BE2C (cell line): ENCODE measurements around the gene CFAP46.

ENCODE experiments used
- DNase-seq: peaks from one replicate; pipeline ENCODE4 v3.0.0-alpha.2; 2020
- H3K27me3 ChIP-seq: fragments of 250-450 bp; sonication (Bioruptor Pico); 2 replicates; pipeline ENCODE4 v1.5.1; 2020; ENCODE audit warnings: mild to moderate bottlenecking
- H3K36me3 ChIP-seq: fragments of 250-450 bp; sonication (Bioruptor Pico); 2 replicates; pipeline ENCODE4 v1.5.1; 2020; ENCODE audit warnings: mild to moderate bottlenecking
- H3K4me1 ChIP-seq: fragments of 250-450 bp; sonication (Bioruptor Pico); 2 replicates; pipeline ENCODE4 v1.5.1; 2020
- H3K4me3 ChIP-seq: 2 replicates; pipeline ENCODE4 v1.5.1; 2011; ENCODE audit warnings: low read depth, low read length
- H3K9me3 ChIP-seq: fragments of 250-450 bp; sonication (Bioruptor Pico); 2 replicates; pipeline ENCODE4 v1.5.1; 2020
- CTCF ChIP-seq: IDR thresholded peaks from 2 replicates; pipeline ENCODE4 v1.5.1; 2012; ENCODE audit warnings: mild to moderate bottlenecking, low read depth, low read length

Gene CFAP46

DNA sequence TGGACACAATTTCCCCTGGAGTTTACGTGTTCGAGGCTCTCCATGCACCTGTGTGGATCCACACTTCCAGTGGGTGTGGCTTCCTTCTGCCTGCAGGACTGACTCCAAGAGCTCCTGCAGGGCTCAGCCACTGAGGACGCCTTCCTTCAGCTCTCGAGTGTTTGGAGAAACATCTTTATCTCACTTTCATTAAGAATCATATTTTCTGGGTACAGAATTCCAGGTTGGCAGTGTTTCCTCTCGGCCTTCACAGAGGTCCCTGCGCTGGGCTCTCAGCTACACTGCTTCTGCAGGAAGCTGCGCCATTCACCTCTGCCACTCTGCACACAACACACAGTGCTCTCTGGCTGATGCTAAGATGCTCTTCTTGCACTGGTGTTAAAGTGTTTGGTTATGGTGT, 86.5 kb downstream of the CFAP46 start:
- H3K4me1 ChIP-seq = no peaks in the 10 kb centered on the region
- H3K9me3 ChIP-seq = no peaks in the 10 kb centered on the region
- no peak overlapping the region for H3K4me3 ChIP-seq
- H3K36me3 ChIP-seq = no peaks in the 10 kb centered on the region
- H3K27me3 ChIP-seq = peaks cover 31% of the 10 kb centered on the region
- no peak for TF ChIP-seq CTCF
- DNase-seq = no peak

DNA sequence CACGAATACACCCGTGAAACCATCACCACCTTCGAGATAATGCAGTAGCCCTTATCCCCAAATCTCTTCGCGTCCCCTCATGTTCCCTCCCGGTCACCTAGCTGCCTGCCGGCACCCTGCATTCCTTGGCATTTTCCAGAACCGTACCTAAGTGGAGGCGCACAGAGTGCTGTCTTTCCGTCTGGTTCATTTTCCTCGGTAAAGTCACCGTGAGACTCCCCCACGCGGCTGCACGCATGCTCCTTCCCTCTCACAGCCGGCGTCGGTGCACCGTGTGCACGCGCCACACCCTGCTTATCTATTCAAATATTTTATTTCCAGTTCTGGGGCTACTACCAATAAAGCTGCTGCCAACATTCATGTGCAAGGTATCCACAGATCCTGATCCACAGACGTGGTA, 90.9 kb downstream of the CFAP46 start:
- no peaks in the 10 kb centered on the region for H3K4me1 ChIP-seq

DNA sequence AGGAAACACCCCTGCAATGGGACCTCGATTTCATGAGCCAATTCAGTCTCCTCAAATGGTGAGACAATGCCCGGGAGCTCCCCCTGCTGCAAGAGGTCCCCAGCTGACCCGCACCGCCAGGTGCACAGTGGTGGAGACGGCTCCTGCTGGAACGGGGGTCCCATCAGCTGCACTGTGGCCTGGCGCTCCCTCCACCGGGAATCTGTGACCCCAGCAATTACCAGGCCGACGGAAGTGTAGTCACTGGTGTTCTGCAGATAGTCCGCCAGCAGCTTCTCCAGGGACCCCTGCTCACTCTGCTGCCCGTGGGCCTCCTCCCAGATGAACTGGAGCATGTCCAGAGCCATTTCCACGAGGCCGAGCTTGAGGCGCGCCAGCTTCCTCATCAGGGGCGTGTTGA, 91.5 kb downstream of the CFAP46 start:
- H3K27me3 ChIP-seq = peaks cover 59% of the 10 kb centered on the region

More for the DNA sequence above, 90.9 kb downstream of the CFAP46 start:
- no peak overlapping the region for H3K4me3 ChIP-seq
- H3K27me3 ChIP-seq = peaks cover 62% of the 10 kb centered on the region
- H3K9me3 ChIP-seq = no peaks in the 10 kb centered on the region
- no peak for DNase-seq
- no peaks in the 10 kb centered on the region for H3K36me3 ChIP-seq
- no peak for TF ChIP-seq CTCF

DNA sequence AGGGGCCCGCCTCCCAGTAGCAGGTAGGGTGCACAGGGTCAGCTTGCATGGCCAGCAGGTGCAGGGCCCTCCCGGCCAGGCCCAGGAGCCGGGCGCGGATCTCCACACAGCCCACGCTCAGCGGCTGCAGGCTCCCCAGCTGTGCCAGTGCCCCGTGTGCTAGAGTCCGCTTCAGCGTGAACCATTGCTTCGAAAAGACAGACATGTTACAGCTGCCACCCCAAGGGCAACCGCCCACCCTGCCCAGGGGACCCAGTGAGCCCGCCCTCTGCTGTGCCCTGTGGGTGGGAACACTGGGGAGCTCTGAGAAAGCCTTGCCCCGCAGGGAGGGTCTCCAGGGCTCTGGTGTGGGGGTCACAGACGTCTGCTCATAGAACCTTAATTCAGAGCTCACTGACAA, 92.1 kb downstream of the CFAP46 start:
- no peak for TF ChIP-seq CTCF
- no peaks in the 10 kb centered on the region for H3K36me3 ChIP-seq
- H3K4me1 ChIP-seq = no peaks in the 10 kb centered on the region
- H3K4me3 ChIP-seq = no peak overlapping the region
- no peak for DNase-seq
- no peaks in the 10 kb centered on the region for H3K9me3 ChIP-seq
- peaks cover 55% of the 10 kb centered on the region for H3K27me3 ChIP-seq

More for the DNA sequence above, 91.5 kb downstream of the CFAP46 start:
- Histone ChIP-seq H3K4me1 (no peaks in the 10 kb centered on the region), H3K4me3 (no peak overlapping the region), H3K9me3 (no peaks in the 10 kb centered on the region), H3K36me3 (no peaks in the 10 kb centered on the region)
- DNase-seq = no peak
- TF ChIP-seq CTCF = no peak

DNA sequence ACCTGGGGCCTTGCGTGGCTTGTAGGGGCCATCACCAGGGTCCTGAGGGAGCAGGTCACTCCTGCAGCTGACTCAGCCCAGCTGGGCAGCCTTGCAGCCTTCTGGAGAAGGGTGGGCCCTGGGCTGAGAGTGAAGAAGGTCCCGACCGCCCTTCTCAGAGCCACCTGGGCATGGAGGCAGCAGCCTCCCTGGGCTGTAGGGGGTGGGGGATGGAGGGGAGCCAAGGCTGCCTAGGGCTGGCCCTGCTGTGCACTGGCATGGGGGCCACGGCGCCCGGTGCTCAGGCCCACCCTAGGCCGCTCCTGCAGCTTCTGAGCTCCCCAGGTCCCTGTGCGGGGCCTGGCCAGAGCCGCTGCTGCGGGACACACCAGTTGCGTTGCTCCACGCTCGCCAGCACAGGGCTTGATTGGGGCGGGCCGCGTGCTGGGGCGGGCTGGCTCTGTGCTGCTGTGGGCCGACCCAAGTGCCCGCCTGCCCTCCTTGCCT, 92.8 kb downstream of the CFAP46 start:
- no peak for TF ChIP-seq CTCF
- H3K36me3 ChIP-seq = no peaks in the 10 kb centered on the region
- no peak overlapping the region for H3K4me3 ChIP-seq
- DNase-seq = no peak
- peaks cover 55% of the 10 kb centered on the region for H3K27me3 ChIP-seq
- H3K4me1 ChIP-seq = no peaks in the 10 kb centered on the region
- no peaks in the 10 kb centered on the region for H3K9me3 ChIP-seq

DNA sequence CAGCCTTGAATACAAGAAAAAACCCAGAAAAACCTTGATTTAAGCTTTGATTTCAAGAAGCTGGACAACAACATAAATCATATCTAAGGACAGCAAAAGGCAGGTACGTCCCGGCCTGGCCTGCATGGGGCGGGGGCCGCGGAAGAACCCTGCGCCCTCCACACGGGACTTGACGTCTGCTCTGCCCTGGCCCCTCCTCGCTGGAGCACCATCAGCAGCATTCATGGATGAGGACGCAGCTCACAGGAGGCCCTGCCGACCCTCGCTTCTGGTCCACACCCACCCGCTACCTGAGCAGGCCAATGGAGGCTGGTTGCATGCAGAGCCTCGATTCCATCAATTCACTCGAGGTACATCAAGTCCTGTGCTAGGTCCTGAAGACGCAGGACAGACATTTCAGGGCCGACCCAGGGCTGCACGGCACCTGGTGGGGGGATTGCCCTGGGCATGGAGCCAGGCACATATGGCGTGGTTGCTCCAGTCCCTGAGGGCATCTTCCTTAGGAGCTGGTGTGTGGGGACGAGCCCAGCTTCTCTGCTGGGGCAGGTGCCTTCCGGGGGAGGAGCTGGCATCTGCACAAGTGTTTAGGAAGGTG, 93.3 kb downstream of the CFAP46 start:
- no peaks in the 10 kb centered on the region for H3K4me1 ChIP-seq
- TF ChIP-seq CTCF = no peak
- H3K27me3 ChIP-seq = peaks cover 50% of the 10 kb centered on the region
- H3K9me3 ChIP-seq = no peaks in the 10 kb centered on the region
- H3K36me3 ChIP-seq = no peaks in the 10 kb centered on the region
- DNase-seq = no peak
- H3K4me3 ChIP-seq = no peak overlapping the region
